Stimulated activated CD4-positive, alpha-beta T cell treated with anti-CD3 and anti-CD28 coated beads, Interleukin-4, amount 100 ng/mL, for 1 hour (primary cell): ENCODE data around the gene ZFP64.

Source experiments
- DNase-seq: peaks from one replicate; pipeline ENCODE4 v3.0.0-alpha.2; 2020

The ZFP64 gene

GRCh38 chr20:52103913-52104545 lies 87.5 kb downstream of the ZFP64 start:
- no peak for DNase-seq

GRCh38 chr20:52103335-52103912 lies 88.2 kb downstream of the ZFP64 start:
- DNase-seq = peak; percentile 7

GRCh38 chr20:52102559-52102958 lies 89.0 kb downstream of the ZFP64 start:
- DNase-seq = no peak

GRCh38 chr20:52102126-52102525 lies 89.5 kb downstream of the ZFP64 start:
- DNase-seq = no peak
